Activated CD4-positive, alpha-beta memory T cell treated with anti-CD3 and anti-CD28 coated beads for 36 hours (primary cell): ENCODE measurements around the gene SNED1. TPM values are rescaled to one million over a fixed set of nuclear protein-coding genes. Genes with fewer than 3 reads are reported as not detected.

Source experiments
- CTCF ChIA-PET: fragments of 350-600 bp; sonication (Branson Sonifier 250); formaldehyde crosslinking; loops from one replicate; lab custom pipeline; 2021; ENCODE audit warnings: antibody characterized with exemption, inconsistent platforms; lab: Charles Lee
- POLR2A ChIA-PET: fragments of 350-600 bp; sonication (Branson Sonifier 250); formaldehyde crosslinking; loops from one replicate; lab custom pipeline; 2021; ENCODE audit warnings: antibody characterized with exemption; lab: Charles Lee
- DNase-seq: peaks from one replicate; pipeline ENCODE4 v3.0.0-alpha.2; 2020
- H3K27ac Mint-ChIP-seq: one replicate; pipeline ENCODE4 v1.8.0; 2021; ENCODE audit warnings: mixed read lengths
- H3K27me3 Mint-ChIP-seq: one replicate; pipeline ENCODE4 v1.8.0; 2021; ENCODE audit warnings: mixed read lengths
- H3K36me3 Mint-ChIP-seq: one replicate; pipeline ENCODE4 v1.8.0; 2021; ENCODE audit warnings: mixed read lengths
- H3K4me1 Mint-ChIP-seq: one replicate; pipeline ENCODE4 v1.8.0; 2021; ENCODE audit warnings: low read depth, mixed read lengths
- H3K4me3 Mint-ChIP-seq: one replicate; pipeline ENCODE4 v1.8.0; 2021; ENCODE audit warnings: mild to moderate bottlenecking, mixed read lengths
- H3K9me3 Mint-ChIP-seq: one replicate; pipeline ENCODE4 v1.8.0; 2021; ENCODE audit warnings: mixed read lengths
- intact Hi-C: fragments of 100-400 bp; cut with micrococcal nuclease; formaldehyde crosslinking; loops from one replicate; pipeline ENCODE4 v1.15.1; 2023
- total RNA-seq, 2 experiments: library from RNA; stranded (reverse); gene quantifications; one replicate each; pipeline ENCODE4 v1.2.3, GENCODE V29; 2021

Gene SNED1
- total RNA-seq, 2 experiments from 2014 or later: 2.6 to 3.8 TPM

DNA sequence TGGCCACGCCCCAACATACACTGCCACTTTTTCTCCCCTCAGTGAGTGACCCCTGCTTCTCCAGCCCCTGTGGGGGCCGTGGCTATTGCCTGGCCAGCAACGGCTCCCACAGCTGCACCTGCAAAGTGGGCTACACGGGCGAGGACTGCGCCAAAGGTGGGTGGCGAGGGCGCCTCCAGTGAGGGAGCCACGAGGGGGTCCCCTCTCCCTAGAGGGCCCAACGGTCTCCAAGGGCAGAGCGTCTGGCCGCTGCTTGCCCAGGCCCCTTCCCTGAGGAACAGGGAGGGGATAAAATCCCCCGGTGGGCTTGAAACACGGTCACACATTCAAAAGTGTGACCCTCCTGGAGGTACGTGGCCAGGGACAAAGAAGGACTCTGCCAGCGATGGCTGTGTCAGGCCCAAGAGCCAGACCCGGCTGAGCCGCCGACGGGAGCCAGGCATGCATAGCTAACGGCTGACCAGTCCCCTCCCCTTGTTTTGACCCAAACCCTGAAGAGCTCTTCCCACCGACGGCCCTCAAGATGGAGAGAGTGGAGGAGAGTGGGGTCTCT lies 66.5 kb downstream of the SNED1 start:
- no peaks in the 10 kb centered on the region for H3K27me3 Mint-ChIP-seq
- no peaks in the 10 kb centered on the region for H3K9me3 Mint-ChIP-seq
- H3K36me3 Mint-ChIP-seq: no peaks in the 10 kb centered on the region
- no peak for DNase-seq
- no peak overlapping the region for H3K27ac Mint-ChIP-seq
- POLR2A ChIA-PET: no interaction called here
- H3K4me1 Mint-ChIP-seq: peaks cover 3% of the 10 kb centered on the region
- CTCF ChIA-PET: no interaction called here
- no peak overlapping the region for H3K4me3 Mint-ChIP-seq
- intact Hi-C loops: no loop called here

DNA sequence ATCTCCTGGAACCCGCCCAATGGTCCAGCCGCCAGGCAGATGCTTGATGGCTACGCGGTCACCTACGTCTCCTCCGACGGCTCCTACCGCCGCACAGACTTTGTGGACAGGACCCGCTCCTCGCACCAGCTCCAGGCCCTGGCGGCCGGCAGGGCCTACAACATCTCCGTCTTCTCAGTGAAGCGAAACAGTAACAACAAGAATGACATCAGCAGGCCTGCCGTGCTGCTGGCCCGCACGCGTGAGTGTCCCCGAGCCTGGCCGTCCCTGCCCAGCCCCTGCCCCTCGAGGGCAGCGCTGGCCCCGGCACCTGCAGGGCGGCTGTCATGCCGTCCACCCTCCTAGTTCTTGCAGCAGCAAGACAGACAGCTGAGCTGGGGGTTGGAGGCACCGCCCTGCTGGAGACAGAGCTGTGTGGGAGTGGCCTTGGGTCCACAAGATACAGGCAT lies 67.0 kb downstream of the SNED1 start:
- DNase-seq: no peak
- POLR2A ChIA-PET: no interaction called here
- no peak overlapping the region for H3K27ac Mint-ChIP-seq
- H3K4me1 Mint-ChIP-seq: peaks cover 3% of the 10 kb centered on the region
- H3K36me3 Mint-ChIP-seq: no peaks in the 10 kb centered on the region
- intact Hi-C loops: no loop called here
- CTCF ChIA-PET: no interaction called here
- no peaks in the 10 kb centered on the region for H3K9me3 Mint-ChIP-seq
- H3K4me3 Mint-ChIP-seq: no peak overlapping the region
- no peaks in the 10 kb centered on the region for H3K27me3 Mint-ChIP-seq

DNA sequence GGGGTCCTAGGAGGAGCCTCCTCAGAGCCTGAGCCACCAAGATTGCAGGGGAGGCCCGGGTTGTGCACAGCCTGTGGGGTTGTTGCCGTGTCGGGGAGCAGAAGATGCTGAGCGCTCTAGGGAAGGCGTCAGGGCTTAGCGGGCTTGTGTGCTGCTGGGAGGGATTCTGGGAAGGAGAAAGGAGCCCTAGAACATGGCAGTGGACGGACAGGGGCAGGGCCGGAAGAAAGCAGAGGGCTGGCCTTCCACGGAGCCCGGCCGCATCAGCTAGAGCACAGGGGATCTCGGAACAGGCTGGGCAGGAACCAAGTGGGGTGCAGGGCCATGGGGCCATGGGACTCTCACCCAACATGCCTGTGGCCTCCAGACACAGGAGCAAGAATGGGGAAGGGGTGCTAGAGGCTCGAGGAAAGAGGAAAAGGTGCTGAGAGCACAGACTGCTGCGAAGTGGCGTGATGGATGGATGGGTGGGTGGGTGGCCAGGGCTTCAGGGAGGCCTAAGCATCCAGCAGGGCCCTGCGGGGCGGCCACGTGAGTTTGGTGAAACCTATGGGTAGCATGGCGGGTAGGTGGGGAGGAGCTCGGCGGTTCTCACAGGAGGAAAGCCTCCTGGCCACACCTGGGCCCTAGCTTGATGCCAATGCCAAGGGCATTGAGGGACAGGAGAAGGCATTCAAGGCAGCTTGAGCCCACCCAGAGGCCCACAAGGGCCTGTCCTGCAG lies 67.9 kb downstream of the SNED1 start:
- no peak for DNase-seq
- ChIA-PET POLR2A (no interaction called here), CTCF (no interaction called here)
- Mint-ChIP-seq H3K9me3 (no peaks in the 10 kb centered on the region), H3K4me1 (peaks cover 3% of the 10 kb centered on the region), H3K27me3 (no peaks in the 10 kb centered on the region), H3K4me3 (no peak overlapping the region), H3K36me3 (no peaks in the 10 kb centered on the region), H3K27ac (no peak overlapping the region)
- intact Hi-C loops: no loop called here

DNA sequence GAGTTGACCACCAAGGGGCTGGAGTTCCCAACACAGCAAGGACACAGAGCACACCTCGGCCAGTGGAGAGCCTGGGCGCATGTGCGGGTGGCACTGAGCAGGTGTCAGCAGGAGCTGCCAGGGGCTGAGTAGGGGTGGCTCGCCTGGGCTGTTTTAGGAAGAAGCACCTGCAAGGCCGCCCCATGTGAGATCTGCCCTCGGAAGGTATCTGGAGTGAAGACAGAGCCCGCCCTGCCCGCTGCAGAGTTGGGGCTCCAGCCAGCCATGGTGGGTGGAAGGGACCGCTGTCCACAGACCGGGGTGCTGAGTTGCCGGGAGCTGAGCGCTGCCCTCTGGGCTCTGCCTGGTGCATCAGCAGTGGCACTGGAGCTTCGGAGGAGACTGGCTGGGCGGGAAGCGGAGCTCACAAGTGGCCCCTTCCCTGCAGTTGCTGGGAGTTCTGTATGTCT lies 68.5 kb downstream of the SNED1 start:
- Mint-ChIP-seq H3K27me3 (no peaks in the 10 kb centered on the region), H3K9me3 (no peaks in the 10 kb centered on the region), H3K4me1 (peaks cover 3% of the 10 kb centered on the region), H3K36me3 (no peaks in the 10 kb centered on the region), H3K27ac (no peak overlapping the region), H3K4me3 (no peak overlapping the region)
- DNase-seq: no peak
- POLR2A ChIA-PET: no interaction called here
- CTCF ChIA-PET: no interaction called here
- intact Hi-C loops: no loop called here

DNA sequence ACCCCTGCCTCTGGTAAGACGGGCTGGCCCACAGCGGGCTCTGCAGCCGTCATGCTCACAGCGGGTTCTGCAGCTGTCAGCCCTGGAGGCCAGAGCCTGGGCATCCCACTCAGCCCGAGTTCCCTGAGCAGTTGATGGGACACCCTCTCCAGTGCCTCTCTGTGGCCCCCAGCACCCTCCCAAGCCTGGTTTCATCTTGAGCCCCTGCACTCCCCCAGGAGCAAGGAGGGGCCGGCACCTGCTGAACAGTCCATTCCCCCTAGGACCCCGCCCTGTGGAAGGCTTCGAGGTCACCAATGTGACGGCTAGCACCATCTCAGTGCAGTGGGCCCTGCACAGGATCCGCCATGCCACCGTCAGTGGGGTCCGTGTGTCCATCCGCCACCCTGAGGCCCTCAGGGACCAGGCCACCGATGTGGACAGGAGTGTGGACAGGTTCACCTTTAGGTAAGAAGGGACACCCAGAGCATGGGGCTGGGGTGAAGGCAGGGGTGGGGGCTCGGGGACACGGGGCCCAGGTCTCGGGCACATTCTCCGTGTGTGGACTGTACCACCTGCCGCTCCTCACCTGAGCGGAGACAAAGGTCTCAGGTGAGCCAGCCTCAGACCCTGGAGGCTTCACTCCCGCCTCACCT lies 69.2 kb downstream of the SNED1 start:
- Mint-ChIP-seq H3K4me1 (peaks cover 3% of the 10 kb centered on the region), H3K4me3 (no peak overlapping the region), H3K9me3 (no peaks in the 10 kb centered on the region), H3K36me3 (no peaks in the 10 kb centered on the region), H3K27ac (no peak overlapping the region), H3K27me3 (no peaks in the 10 kb centered on the region)
- POLR2A ChIA-PET: no interaction called here
- CTCF ChIA-PET: no interaction called here
- DNase-seq: no peak
- intact Hi-C loops: no loop called here

DNA sequence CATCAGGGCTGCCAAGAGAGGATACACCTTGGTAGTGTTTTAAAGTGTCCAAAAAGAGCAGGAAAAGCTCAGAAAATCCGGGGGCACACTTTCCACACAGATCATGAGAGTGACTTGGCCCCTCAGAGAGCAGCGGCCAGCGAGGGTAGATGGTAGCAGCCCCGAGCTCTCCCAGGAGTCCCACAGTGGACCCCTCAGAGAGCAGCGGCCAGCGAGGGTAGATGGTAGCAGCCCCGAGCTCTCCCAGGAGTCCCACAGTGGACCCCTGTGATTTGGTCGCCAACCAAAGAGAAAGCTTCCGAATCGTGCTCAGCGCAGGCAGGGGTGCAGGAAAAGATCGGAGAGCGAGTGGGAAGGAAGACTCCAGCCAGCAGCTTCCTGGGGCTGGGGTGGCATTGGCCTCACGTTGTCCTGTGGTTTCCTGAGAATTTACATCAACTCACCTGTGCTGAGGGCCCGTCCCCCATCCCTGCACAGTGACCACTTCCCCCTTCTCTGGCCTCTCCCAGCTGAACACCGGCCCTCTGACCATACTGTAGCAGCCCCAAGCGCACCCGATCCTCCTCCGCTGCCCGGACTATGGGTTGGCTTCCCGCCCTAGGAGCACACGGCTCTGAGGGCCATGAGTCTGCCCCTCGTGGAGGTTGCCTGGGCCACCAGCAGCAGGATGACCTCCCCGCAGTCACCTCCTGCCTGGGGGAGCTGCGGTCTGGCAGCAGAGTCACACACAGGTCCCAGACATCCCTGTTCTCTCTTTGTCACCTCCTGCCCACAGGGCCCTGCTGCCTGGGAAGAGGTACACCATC lies 69.9 kb downstream of the SNED1 start:
- CTCF ChIA-PET: no interaction called here
- Mint-ChIP-seq H3K9me3 (no peaks in the 10 kb centered on the region), H3K27me3 (no peaks in the 10 kb centered on the region), H3K36me3 (no peaks in the 10 kb centered on the region), H3K4me1 (peaks cover 3% of the 10 kb centered on the region), H3K4me3 (no peak overlapping the region), H3K27ac (no peak overlapping the region)
- intact Hi-C loops: no loop called here
- no peak for DNase-seq
- POLR2A ChIA-PET: no interaction called here

DNA sequence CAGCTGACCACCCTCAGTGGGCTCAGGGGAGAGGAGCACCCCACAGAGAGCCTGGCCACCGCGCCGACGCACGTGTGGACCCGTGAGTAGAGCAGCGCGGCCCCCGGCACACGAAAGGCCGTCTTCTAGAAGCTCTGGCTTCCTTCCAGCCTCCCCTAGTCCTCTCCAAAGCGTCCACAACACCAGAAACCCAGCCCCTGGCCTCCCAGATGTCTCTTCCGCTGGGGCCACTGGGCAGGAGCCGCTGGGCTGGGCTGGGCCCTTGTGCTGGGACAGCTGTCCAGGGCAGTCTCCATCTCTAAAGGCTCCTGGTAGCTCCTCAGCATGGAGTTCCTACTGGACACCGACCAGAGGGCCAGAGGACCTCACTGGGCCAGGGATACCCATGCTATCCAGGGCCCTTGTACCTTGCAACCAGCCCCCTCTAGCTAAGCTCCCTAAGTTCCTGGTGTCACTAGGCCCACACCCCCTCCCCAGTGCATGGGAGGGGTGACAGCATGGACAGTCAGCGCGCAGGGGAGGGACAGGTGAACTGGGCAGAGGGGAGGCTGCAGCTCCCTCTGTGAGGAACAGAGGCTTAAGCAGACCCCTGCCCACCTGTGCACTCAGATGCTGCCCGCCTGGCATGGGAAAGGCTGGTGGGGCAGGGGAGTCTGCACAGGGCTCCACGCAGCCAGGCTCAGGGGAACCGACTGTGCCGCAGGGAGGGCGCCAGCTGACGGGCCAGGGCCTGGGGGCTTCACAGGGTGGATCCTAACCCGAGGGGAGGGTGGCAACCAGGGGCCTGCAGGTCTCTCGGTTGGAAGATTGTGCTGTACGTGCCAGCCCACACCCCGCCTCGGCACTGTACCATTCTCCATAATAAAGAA lies 70.8 kb downstream of the SNED1 start:
- no peak for DNase-seq
- Mint-ChIP-seq H3K27ac (no peak overlapping the region), H3K4me3 (no peak overlapping the region), H3K36me3 (no peaks in the 10 kb centered on the region), H3K9me3 (no peaks in the 10 kb centered on the region), H3K27me3 (no peaks in the 10 kb centered on the region), H3K4me1 (peaks cover 2% of the 10 kb centered on the region)
- ChIA-PET POLR2A (no interaction called here), CTCF (no interaction called here)
- intact Hi-C loops: no loop called here

DNA sequence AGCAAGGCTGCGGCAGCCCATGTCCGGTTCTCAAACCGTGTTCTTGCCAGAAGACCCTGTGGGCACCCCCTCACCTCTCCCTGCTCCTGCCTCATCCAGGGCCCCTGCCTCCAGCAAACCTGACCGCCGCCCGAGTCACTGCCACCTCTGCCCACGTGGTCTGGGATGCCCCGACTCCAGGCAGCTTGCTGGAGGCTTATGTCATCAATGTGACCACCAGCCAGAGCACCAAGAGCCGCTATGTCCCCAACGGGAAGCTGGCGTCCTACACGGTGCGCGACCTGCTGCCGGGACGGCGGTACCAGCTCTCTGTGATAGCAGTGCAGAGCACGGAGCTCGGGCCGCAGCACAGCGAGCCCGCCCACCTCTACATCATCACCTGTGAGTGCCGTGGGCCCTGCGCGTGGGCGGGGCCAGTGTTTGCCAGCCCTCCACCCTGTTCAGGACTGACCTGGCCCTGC lies 71.4 kb downstream of the SNED1 start:
- Mint-ChIP-seq H3K9me3 (no peaks in the 10 kb centered on the region), H3K27me3 (no peaks in the 10 kb centered on the region), H3K27ac (no peak overlapping the region), H3K4me1 (no peaks in the 10 kb centered on the region), H3K36me3 (peaks cover 2% of the 10 kb centered on the region), H3K4me3 (no peak overlapping the region)
- ChIA-PET CTCF (no interaction called here), POLR2A (no interaction called here)
- intact Hi-C loops: loop anchor here (10.0 kb wide), 1 partner anchor 205 kb away; no protein-coding TSS in a partner anchor
- DNase-seq: no peak

DNA sequence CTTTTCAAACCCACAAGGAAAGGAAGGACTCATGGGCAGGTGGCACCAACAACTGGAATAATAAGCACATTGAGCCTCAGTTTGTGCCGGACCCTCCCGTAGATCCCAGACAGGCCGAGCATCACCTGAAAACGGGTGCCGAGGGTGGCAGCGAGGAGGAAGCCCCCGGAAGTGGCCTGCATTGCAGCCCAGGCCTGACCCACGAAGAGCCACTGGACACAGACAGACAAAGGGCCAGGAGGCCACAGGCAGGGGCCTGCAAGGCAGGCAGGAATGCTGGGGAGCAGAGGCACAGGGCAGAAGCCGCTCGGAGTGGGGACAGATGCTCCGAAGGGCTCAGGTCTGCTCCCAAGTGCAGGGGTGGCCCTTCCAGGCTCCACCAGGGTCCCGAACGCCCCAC lies 71.9 kb downstream of the SNED1 start:
- ChIA-PET CTCF (no interaction called here), POLR2A (no interaction called here)
- Mint-ChIP-seq H3K27ac (no peak overlapping the region), H3K4me1 (no peaks in the 10 kb centered on the region), H3K36me3 (peaks cover 2% of the 10 kb centered on the region), H3K4me3 (no peak overlapping the region), H3K9me3 (no peaks in the 10 kb centered on the region), H3K27me3 (no peaks in the 10 kb centered on the region)
- intact Hi-C loops: loop anchor here (10.0 kb wide), 1 partner anchor 204 kb away; no protein-coding TSS in a partner anchor
- DNase-seq: no peak

DNA sequence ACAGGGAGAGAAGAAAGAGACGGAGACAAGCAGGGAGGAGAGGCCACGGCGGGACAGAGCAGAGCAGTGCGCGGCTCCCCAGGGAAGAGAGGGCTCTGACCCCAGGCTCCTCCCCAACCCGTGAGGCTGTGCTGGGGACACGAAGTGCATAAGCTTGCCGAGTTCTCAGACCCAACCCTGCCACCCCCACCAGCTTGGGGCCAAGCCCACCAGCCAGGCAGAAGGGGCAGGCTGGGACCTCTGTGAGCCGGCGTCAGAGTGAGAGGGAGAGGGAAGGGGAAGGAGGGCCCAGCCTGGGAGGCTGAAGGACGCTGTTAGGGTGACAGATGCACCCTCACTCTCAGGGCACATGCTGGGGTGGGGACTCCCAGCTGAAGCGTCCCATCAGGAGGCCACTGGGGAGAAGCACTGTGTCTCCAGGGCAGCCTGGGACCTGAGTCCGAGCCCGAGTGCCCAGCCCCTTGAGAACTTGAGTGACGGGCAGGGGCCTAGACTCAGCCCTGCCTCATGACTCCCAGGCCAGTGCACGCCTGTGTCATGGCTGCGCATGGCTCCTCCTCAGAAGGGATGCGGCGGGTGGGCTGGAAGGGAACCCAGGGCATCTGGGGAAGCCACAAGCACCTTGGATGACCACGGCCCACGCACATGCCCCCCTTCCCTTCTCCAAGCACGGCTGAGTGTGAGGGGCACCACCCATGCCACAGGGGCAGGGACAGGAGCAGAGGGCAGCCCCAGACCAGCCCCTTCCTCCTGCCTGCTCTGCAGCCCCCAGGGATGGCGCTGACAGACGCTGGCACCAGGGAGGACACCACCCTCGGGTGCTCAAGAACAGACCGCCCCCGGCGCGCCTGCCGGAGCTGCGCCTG lies 72.6 kb downstream of the SNED1 start:
- Mint-ChIP-seq H3K27ac (no peak overlapping the region), H3K36me3 (peaks cover 2% of the 10 kb centered on the region), H3K4me1 (no peaks in the 10 kb centered on the region), H3K4me3 (no peak overlapping the region), H3K27me3 (no peaks in the 10 kb centered on the region), H3K9me3 (no peaks in the 10 kb centered on the region)
- DNase-seq: no peak
- POLR2A ChIA-PET: no interaction called here
- intact Hi-C loops: loop anchor here (10.0 kb wide), 1 partner anchor 204 kb away; no protein-coding TSS in a partner anchor
- CTCF ChIA-PET: no interaction called here
